GM18511 (cell line): ENCODE results near the gene TMC1.
"Not testable (repeated sequence)": the region's sequence is repeated elsewhere in the genome, so short reads cannot be mapped to it uniquely, and the experiment has no call there.

Experiments
- ATAC-seq: cut with Tn5 transposase; IDR thresholded peaks from one replicate; pipeline ENCODE4 v1.9.1; 2021; ENCODE audit warnings: mild to moderate bottlenecking, moderate library complexity; ENCODE audit not compliant: unreplicated experiment

The TMC1 gene

DNA sequence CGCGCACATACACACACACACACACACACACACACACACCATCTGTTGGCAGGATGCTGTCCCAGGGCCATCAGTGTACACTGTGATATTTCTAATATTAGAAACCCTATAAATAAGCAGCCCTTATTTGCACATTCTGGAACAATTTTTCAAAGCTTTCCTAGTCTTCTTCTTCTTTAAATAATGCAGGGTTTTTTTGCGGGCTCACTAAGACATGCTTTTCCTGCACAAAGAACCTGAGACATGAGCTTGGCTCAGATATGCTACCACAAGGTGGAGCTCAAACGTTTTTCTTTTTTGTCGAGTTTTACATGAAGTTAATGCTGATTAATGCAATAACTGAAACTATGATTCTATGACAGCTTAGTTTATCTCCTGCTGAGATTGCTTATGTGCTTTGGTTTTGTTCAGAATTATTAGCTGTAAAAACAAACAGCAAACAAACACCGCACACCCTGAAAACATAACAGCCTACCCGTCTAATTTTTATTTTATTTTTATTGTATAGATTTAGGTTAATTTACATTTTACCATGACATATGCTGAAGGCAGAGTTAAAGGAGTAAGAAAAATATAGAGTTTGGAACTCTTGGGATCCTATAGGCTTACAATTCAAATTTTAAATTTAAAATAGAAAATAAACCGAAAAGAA is 335.7 kb downstream of the TMC1 start:
- ATAC-seq: peak; percentile 60

DNA sequence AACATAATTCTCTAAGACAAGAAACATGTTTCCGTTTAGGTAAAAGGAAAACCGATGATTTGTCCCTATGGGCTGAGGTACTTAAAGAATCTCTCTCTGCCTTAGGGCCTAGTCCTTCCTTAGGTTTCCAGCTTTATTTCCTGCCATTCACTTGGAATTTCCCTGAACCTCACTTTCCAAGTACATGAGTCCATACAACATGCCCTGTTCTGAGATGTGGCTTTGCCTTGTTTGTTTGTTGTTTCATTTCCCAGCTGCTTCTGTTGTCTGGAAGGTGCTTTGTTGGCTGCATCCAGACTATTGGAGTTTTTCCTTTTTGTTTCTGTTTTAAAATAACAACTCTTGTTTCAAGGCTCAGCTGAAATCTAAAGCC is 336.2 kb downstream of the TMC1 start:
- no peak for ATAC-seq

DNA sequence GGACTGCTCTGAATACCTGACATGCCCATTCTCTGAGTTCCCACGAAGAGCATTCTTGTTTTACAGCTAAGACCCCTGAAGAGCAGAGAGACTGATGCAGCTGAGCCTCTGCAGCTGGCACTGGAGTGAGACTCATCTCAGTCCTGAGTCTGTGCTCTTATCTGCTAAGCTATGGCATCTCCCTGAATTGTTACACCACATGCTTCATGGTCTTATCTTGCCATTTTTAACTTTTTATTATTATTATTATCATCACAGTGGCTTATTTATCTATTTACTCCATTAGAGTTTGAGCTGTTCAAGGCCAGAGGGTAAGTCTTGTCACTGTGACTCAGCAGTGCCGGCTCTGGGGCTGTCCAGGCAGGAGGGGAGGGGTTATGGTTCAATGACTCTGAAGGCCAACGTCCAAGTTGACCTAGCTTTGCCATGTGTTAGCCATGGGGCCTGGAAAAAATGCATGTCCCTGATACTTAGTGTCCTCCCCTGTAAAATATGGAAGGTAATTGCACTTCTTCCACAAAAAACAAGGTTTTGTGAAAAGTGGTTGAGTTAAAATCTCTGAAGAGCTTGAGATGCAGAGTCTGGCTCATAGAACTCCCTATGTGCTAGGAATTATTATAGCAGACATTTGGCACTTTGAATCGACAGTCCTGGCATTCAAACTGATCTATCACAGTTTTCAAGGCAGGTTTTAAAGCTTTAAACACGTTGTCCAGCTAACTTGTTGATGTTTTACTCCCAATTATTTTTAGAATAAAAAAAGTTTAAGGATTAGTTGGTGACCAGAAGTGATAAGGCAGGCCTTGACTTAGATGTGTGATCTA is 336.9 kb downstream of the TMC1 start:
- ATAC-seq: no peak

DNA sequence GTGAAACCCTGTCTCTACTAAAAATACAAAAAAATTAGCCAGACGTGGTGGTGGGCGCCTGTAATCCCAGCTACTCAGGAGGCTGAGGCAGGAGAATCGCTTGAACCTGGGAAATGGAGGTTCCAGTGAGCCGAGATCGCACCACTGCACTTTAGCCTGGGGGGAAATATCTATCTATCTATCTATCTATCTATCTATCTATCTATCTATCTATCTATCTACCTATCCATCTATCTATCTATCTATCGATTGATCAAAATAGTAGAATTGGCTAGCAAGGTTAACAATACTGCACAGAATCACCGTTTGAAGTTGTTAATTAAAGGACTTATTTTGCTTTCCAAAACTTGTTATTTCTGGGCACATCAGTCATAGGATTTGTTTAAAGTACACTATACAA is 341.4 kb downstream of the TMC1 start:
- not testable (repeated sequence) for ATAC-seq

DNA sequence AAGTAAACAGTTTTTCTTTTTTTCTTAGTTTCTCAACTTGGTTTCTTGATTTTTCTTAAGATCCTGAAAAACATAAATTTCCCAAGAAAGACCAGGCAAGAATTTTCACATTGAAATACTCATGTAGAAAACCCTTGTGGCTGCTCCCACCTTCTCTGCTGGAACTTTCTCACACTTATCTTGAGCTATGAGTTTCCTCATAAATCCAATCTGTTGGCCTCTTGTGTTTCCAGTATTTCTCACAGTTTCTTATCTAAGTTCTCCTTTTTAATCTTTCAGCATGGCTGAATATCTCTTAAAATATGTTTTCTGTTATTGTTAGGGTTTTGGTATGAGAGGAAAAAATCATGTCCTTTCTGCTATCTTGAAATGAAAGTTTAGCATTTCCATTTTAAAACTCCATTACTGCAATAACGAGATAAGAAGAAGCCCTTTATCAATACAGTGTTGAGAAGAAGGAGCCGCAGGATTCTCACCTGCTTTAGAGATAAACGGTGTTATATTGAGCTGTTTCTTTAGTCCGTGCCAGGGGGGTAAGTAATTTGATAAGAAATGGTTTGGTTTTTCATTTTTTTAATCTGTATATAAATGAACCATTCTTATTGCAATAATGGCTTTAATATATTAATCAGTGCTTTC is 342.2 kb downstream of the TMC1 start:
- ATAC-seq: no peak

DNA sequence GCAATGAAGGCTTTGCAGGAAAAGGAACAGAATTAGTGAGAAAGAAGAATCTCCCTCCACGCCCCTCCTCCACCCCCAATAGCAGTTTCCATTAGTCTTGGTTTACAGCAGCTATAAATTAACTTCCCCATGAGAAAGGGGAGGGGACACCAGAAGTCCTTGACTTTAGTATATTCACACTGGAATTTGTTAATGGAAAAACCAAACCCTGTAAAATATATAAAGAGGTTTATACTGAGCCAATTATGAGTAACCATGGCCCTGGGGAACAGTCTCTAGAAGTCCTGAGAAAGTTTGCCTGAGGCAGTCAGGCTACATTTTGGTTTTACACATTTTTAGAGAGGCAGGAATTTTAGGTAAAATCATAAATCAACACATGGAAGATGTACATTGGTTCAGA is 342.9 kb downstream of the TMC1 start:
- no peak for ATAC-seq

DNA sequence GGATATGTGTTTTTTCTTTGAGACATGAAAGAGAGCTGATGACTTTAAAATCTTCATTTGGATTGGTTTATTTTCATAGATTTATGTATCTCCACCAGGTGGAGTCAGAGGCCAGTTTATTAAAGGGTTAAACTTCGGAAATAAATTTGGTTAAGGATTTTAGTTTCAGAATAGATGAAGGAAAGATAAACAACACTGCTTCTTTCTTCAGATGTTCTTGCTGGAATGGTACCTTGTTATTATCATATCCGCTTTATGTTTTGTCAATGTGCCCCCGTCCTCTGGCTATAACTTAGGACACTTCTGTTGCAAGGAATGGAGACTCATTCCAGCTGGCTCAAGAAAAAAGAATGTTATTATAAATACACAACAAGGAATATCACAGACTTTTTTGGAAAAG is 350.3 kb downstream of the TMC1 start:
- ATAC-seq: no peak

DNA sequence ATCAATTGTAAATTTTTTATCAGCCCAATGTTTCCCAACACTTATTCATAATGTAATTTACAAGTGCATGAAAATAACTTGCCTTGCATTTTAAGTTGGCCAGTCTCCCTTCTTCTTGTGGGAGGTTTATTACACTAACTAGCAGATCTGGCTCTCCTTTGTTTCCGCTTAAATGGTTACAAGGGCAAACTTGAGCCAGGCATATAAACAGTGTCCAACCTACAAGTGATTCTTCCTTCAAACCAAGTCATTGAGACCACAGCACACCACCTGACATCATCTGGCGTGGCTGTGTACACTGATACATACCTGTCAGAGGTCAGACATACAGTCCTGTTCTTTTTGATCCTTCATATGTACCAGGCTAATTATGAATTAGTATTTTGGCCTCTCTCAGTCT is 351.3 kb downstream of the TMC1 start:
- no peak for ATAC-seq

DNA sequence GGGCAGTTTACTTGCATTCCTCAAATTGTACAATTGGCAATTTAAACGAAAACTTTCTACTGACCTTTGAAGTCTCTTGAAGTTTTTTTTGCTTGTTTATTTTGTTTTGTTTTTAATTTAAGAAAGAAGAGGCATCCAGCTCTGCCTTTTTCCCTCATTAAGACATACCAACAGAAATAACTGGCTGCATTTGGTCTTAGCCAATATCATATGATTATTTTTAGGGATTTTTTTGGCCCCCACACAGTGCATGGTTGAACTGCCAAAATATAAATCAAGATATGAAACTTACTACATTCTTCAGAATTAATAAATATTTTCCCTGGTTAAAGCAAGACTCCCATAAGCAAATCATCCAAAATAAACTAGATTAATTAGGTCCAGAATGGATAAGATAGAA is 352.0 kb downstream of the TMC1 start:
- ATAC-seq: no peak

DNA sequence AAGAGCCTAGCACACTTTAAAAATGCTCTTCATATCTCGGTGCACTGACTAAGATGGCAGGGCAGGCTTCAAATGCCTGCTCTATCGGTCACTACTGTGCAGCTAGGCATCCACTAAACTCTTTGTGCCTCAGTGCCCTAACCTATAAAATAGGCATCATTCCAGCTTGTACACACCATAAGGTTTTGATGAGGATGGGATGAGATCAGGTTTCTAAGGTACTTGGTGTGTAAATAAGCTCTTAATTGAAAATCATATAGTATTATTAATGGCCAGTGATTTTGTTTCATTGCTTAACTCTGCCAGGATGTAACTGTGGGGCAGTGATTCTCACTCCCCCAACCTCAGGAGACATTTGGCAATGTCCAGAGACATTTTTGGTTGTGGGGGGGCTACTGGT is 352.9 kb downstream of the TMC1 start:
- no peak for ATAC-seq

DNA sequence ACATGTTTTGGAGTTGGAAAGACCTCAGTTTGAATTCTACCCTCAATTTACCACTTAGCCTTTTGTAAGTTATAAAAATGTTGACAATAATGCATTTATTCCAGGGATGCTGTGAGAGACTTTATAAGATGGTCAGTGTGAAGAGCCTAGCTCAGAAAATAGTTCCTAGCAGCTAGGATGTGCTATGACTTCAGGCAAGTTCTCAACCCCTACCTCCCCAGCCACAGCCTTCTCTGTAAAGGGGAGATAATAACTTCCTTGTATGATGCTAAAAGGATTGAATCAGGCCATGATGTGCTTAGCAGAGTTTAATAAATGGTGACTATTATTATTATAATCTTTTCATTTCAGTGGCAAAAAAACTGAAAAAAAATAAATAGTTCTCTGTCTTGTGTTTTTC is 353.8 kb downstream of the TMC1 start:
- ATAC-seq: no peak

DNA sequence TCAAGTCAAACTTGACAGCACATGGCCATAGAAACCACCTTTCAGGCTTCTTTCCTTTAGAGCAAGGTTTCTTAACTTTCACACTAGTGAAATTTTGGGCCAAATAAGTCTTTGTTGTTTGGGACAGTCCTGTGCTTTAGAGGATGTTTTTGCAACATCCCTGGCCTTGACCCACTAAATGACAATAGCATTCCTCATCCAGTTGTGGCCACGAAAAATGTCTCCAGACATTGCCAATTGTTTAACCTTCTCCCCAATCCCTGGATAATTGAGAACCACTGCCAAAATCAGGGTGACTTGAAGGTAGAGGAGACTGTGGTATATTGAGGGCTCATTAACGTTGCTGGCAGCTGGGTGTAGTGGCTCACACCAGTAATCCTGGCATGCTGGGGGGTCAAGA is 359.4 kb downstream of the TMC1 start:
- ATAC-seq: no peak

DNA sequence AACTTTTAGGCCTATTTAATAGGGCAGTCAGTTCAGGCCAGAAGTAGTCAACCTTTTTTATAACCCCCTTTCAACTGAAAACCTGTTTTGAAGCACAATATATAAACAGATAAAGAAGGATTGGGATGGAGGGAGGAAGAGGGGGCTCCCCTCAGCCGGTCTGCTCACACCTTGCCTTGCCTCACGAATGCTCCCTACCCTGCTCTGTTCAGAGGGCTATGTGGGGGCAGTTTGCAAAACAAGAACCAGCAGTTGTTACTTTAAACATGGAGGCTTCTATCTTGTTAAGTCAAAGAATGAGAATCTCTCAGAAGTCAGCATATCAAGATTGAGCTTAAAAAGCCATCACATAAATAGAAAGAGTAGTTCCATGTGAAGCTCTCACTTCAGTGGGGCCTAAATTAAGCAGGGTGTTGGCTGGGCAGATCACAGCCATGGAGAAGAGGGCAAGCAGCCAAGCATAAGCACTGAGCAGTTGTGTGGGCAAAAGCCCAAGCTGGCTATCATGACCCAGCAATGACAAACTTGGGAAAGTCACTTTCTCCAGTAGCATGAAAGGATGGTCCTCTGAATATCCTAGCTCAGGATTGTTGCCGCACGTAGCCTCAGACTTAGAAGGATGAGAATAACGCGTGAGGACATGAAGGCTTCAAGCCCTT is 360.8 kb downstream of the TMC1 start:
- ATAC-seq: no peak

DNA sequence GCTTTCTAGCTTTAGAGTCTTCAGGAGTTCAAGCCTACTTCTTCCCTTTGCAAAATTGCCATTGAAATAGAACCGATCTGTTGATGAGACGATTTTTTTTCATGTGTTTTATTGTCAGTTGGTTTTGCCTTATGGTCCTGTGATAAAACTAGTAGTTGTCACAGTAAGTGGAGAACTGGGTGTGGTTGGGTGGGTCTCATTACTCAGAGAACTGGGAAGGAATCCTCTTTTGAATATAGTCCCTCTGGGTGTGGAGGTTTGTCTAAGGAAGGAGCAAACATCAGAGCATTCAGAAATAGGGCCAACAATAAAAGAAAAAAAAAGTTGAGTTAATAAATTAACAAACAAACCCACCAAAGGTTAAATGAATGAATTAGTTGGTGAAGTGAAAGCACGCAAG is 362.5 kb downstream of the TMC1 start:
- ATAC-seq: no peak

DNA sequence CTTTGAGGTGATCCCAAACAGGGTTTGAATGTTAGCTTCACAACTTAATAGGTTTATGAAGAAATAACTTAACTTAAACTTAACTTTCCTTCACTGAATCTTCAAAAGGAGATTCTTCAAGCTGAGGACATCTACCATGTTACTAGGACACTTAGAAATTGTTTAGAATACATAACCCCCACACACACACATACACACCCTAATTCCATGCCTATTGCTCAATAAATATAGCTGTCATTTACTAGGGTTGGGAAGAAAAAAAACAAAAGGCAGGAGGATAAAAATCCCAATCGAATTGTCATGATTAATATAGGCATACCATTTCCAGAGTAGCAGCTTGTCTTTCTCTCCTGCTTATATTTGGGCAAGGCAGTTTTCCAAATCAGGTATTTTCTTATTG is 363.1 kb downstream of the TMC1 start:
- no peak for ATAC-seq
